Sigmoid colon (tissue), 7 donors: ENCODE data around the gene CAPN12. TPM values are rescaled to one million over a fixed set of nuclear protein-coding genes. Genes with fewer than 3 reads are reported as not detected.
"Not testable (repeated sequence)": the region's sequence is repeated elsewhere in the genome, so short reads cannot be mapped to it uniquely, and the experiment has no call there.

ENCODE experiments used
- DNase-seq: peaks from one replicate; pipeline ENCODE4 v3.0.0-alpha.2; 2019
- H3K27ac ChIP-seq, 4 donors: fragments of 200-600 bp; sonication (generic); one replicate each; pipeline ENCODE4 v1.5.1; 2016 to 2019; ENCODE audit warnings: mild to moderate bottlenecking in 1 of 4
- H3K27me3 ChIP-seq, 3 donors: fragments of 200-600 bp; sonication (generic); one replicate each; pipeline ENCODE4 v1.5.1; 2019; ENCODE audit warnings: mild to moderate bottlenecking in 1 of 3
- H3K36me3 ChIP-seq, 4 donors: fragments of 200-600 bp; sonication (generic); one replicate each; pipeline ENCODE4 v1.5.1; 2016 to 2019
- H3K4me1 ChIP-seq, 4 donors: fragments of 200-600 bp; sonication (generic); one replicate each; pipeline ENCODE4 v1.5.1; 2017 to 2019
- H3K4me3 ChIP-seq, 4 donors: fragments of 200-600 bp; sonication (generic); one replicate each; pipeline ENCODE4 v1.5.1; 2017 to 2019; ENCODE audit warnings: mild to moderate bottlenecking in 2 of 4, moderate library complexity in 1 of 4
- H3K9me3 ChIP-seq, 4 donors: fragments of 200-600 bp in 3 of 4; sonication (generic) in 3 of 4; one replicate each; pipeline versions ENCODE4 v1.5.1 to v1.6.1; 2013 to 2019
- EP300 ChIP-seq, 4 donors: sonication (generic); formaldehyde crosslinking; IDR thresholded peaks; one replicate each; pipeline ENCODE4 v1.6.1; 2017; ENCODE audit warnings: antibody characterized with exemption in 4 of 4
- POLR2A ChIP-seq, 2 donors: fragments of 450-650 bp; IDR thresholded peaks; one replicate each; pipeline ENCODE4 v1.6.1; 2016; ENCODE audit warnings: antibody characterized with exemption in 2 of 2, mild to moderate bottlenecking in 2 of 2, moderate library complexity in 2 of 2
- POLR2AphosphoS5 ChIP-seq, 4 donors: sonication (generic); formaldehyde crosslinking; IDR thresholded peaks; one replicate each; pipeline ENCODE4 v1.6.1; 2017; ENCODE audit warnings: antibody characterized with exemption in 4 of 4
- WGBS, 2 donors: extraction: QIAGEN DNeasy Blood & Tissue Kit; methylation state at CpG; one replicate each; pipeline ENCODE4 v1.1.7; 2013; 5-methylcytosine and 5-hydroxymethylcytosine counted together
- intact Hi-C: fragments of 100-400 bp; cut with DNase I; formaldehyde crosslinking; loops from one replicate; pipeline ENCODE4 v1.15.1; 2023
- polyA plus RNA-seq, 3 donors: library from polyadenylated mRNA; stranded (reverse); fragments of 200-250 nt; gene quantifications; one replicate each; pipeline ENCODE4 v1.2.3, GENCODE V29; 2013
- total RNA-seq, 4 donors: library from RNA; depleted of rRNA; stranded (reverse); fragments of >200 nt; gene quantifications; one replicate each; pipeline ENCODE4 v1.1.0, GENCODE V29; 2016
- TF ChIP-seq, protein P1 (sequence below), 4 experiments: fragments of 450-650 bp in 3 of 4; fragments of 200-600 bp in 1 of 4; IDR thresholded peaks; one replicate each; pipeline ENCODE4 v1.5.1; 2016 to 2019; ENCODE audit warnings: antibody characterized with exemption in 4 of 4, mild to moderate bottlenecking in 3 of 4, moderate library complexity in 2 of 4
- donor health status: healthy with polysubstance abuse.
- donor health status: Bipolar disorder and iron deficiency.
- donor health status: healthy.

CAPN12 gene
- total and polyA plus RNA-seq, 7 donors = 0.33 to 14.3 (median 4.2) TPM; not detected in 1

DNA sequence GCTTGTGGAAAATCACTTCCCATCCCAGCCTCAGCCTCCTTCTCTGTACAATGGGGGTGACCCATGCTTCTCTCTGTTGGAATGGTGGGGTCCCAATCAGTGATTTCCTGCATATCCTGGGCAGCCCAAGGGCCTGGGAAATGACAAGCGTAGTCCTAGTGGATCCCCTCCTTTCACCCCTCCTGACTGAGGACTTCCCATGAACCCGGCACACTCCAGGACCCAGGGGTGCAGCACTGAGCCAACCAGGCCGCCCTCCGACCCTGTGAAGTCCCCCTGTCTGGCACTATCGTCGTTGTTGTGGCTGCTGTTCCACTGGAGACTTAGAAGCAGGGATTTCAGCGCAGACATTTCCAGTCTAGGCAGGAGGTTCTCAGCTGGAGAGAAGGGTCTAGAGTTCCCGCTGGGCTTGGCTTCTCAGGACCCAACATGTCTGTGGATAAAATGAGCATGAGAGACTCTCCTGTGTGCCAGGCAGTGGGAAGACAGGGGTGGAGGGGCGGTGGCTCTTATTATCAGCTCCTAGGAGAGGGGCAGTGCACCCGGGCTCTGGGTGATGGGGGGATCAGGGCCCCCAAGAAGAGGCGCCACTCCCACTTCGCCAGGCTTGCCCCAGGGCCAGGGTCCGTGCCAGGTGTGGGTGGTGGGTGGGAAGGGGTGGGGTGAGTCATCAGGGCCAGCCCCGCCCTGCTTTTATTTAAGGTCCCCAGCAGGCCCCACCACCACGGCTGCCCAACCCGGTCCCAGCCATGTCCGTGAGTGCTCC is 44.4 kb upstream of the CAPN12 start, which contains the start of gene LGALS7B:
LGALS7B (plus strand) TSS at position 723 of the 766 bp plus-strand sequence; CDS start at position 750, 27 bp downstream.
- Histone ChIP-seq H3K27ac (no peak within 1 kb of the TSS), H3K4me1 (peaks cover 0 to 8% (median 2%) of the 10 kb centered on the region in 4 donors), H3K36me3 (no peaks in the 10 kb centered on the region), H3K27me3 (no peaks in the 10 kb centered on the region), H3K4me3 (no peak within 1 kb of the TSS), H3K9me3 (no peaks in the 10 kb centered on the region)
- intact Hi-C loops = no loop called here
- no peak for TF ChIP-seq POLR2AphosphoS5 (IDR thresholded peaks at IDR 0.05)
- TF ChIP-seq, protein P1, sequence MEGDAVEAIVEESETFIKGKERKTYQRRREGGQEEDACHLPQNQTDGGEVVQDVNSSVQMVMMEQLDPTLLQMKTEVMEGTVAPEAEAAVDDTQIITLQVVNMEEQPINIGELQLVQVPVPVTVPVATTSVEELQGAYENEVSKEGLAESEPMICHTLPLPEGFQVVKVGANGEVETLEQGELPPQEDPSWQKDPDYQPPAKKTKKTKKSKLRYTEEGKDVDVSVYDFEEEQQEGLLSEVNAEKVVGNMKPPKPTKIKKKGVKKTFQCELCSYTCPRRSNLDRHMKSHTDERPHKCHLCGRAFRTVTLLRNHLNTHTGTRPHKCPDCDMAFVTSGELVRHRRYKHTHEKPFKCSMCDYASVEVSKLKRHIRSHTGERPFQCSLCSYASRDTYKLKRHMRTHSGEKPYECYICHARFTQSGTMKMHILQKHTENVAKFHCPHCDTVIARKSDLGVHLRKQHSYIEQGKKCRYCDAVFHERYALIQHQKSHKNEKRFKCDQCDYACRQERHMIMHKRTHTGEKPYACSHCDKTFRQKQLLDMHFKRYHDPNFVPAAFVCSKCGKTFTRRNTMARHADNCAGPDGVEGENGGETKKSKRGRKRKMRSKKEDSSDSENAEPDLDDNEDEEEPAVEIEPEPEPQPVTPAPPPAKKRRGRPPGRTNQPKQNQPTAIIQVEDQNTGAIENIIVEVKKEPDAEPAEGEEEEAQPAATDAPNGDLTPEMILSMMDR (IDR thresholded peaks at IDR 0.05) = no peak
- TF ChIP-seq POLR2A (IDR thresholded peaks at IDR 0.05) = no peak
- TF ChIP-seq EP300 (IDR thresholded peaks at IDR 0.05) = no peak
- peak; percentile 58 for DNase-seq
- WGBS, 2 donors = 65 to 72% methylated on average over 13 to 14 of the region's 17 CpGs

GRCh38 chr19:38786572-38787265 is 42.4 kb upstream of the CAPN12 start:
- 89% methylated on average over 11 of the region's 11 CpGs for WGBS, 2 donors
- Histone ChIP-seq H3K4me3 (no peak overlapping the region), H3K27me3 (peaks cover 0 to 1% (median 0%) of the 10 kb centered on the region in 3 donors), H3K27ac (no peak overlapping the region), H3K4me1 (no peaks in the 10 kb centered on the region), H3K9me3 (no peaks in the 10 kb centered on the region), H3K36me3 (no peaks in the 10 kb centered on the region)
- DNase-seq = no peak
- intact Hi-C loops = no loop called here
- no peak for TF ChIP-seq POLR2A (IDR thresholded peaks at IDR 0.05)
- TF ChIP-seq, protein P1 (IDR thresholded peaks at IDR 0.05) = no peak
- no peak for TF ChIP-seq POLR2AphosphoS5 (IDR thresholded peaks at IDR 0.05)
- no peak for TF ChIP-seq EP300 (IDR thresholded peaks at IDR 0.05)

DNA sequence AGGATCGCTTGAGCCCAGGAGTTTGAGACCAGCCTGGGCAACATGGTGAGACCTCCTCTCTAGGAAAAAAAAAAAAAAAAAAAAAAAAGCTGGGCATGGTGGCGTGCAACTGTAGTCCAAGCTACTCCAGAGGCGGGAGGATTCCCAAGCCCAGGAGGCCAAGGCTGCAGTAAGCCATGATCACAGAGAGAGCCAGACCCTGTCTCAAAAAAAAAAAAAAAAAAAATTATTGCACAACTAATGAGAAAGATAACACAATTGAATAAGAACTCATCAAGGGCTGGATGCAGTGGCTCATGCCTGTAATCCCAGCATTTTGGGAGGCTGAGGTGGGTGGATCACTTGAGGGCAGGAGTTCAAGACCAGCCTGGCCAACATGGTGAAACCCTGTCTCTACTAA is 41.8 kb upstream of the CAPN12 start:
- H3K4me3 ChIP-seq, H3K9me3 ChIP-seq, intact Hi-C loops, H3K27me3 ChIP-seq, DNase-seq, H3K36me3 ChIP-seq, H3K4me1 ChIP-seq, H3K27ac ChIP-seq: not testable (repeated sequence)
- WGBS, 2 donors = 94% methylated on average over 3 of the region's 3 CpGs

DNA sequence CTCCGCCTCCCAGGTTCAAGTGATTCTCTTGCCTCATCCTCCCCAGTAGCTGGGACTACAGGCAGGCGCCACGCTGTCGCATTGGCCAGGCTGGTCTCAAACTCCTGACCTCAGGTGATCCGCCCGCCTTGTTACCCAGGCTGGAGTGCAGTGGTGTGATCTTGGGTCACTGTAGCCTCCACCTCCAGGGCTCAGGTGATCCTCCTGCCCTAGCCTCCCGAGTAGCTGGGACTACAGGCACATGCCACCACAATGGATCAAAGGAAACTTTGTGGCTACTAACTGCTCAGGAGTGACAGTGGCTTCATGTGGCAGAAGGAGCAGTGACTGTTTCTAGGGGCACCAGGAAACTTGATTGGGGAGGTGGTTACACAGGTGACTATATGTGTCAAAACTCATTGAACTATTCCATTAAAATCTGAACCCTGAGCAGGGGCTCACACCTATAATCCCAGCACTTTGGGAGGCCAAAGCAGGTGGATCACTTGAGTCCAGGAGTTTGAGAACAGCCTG is 41.0 kb upstream of the CAPN12 start:
- intact Hi-C loops = no loop called here
- Histone ChIP-seq H3K9me3 (no peaks in the 10 kb centered on the region), H3K4me1 (no peaks in the 10 kb centered on the region), H3K36me3 (no peaks in the 10 kb centered on the region), H3K27me3 (peaks cover 0 to 4% (median 0%) of the 10 kb centered on the region in 3 donors), H3K4me3 (no peak overlapping the region), H3K27ac (no peak overlapping the region)
- WGBS, 2 donors = 96 to 97% methylated on average over 7 of the region's 7 CpGs
- TF ChIP-seq EP300 (IDR thresholded peaks at IDR 0.05) (no peak), POLR2A (IDR thresholded peaks at IDR 0.05) (no peak), POLR2AphosphoS5 (IDR thresholded peaks at IDR 0.05) (no peak)
- TF ChIP-seq, protein P1 (IDR thresholded peaks at IDR 0.05) = no peak
- DNase-seq = no peak

DNA sequence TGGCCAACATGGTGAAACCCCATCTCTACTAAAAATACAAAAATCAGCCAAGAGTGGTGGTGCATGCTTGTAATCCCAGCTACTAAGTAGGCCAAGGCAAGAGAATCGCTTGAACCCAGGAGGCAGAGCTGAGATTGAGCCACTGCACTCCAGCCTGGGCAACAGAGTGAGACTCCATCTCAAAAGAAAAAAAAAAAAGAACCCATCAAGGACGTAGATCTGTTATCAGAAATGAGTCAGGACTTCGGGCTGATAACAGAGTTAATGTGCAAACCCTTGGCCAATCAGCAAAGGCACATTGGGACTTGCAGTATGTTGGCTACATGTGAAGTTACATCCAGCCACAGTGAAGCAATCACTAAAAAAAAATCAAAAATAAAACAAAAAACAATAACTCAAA is 40.0 kb upstream of the CAPN12 start:
- Histone ChIP-seq H3K4me1 (no peaks in the 10 kb centered on the region), H3K27me3 (peaks cover 0 to 4% (median 0%) of the 10 kb centered on the region in 3 donors), H3K4me3 (no peak overlapping the region), H3K9me3 (no peaks in the 10 kb centered on the region), H3K27ac (no peak overlapping the region), H3K36me3 (no peaks in the 10 kb centered on the region)
- DNase-seq = no peak
- TF ChIP-seq POLR2A (IDR thresholded peaks at IDR 0.05) = no peak
- intact Hi-C loops = no loop called here
- 44 to 73% methylated on average over 3 of the region's 3 CpGs for WGBS, 2 donors

DNA sequence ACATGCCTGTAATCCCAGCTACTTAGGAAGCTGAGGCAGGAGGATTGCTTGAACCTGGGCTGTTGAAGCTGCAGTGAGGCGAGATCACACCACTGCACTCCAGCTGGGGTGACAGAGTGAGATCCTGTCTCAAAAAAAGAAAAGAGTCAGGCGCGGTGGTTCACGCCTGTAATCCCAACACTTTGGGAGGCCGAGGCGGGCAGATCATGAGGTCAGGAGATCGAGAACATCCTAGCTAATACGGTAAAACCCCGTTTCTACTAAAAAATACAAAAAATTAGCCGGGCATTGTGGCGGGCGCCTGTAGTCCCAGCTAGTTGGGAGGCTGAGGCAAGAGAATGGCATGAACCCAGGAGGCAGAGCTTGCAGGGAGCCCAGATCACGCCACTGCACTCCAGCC is 37.9 kb upstream of the CAPN12 start:
- WGBS, 2 donors = 94 to 96% methylated on average over 13 of the region's 13 CpGs
- H3K4me1 ChIP-seq, intact Hi-C loops, H3K27me3 ChIP-seq, H3K9me3 ChIP-seq, H3K4me3 ChIP-seq, H3K36me3 ChIP-seq, H3K27ac ChIP-seq, DNase-seq: not testable (repeated sequence)
